ENCODE measurements around the gene NT5C1B. TPM values are rescaled to one million over a fixed set of nuclear protein-coding genes. Genes with fewer than 3 reads are reported as not detected.

NT5C1B gene
- total RNA-seq, 4 donors from 2014 or later = not detected

DNA sequence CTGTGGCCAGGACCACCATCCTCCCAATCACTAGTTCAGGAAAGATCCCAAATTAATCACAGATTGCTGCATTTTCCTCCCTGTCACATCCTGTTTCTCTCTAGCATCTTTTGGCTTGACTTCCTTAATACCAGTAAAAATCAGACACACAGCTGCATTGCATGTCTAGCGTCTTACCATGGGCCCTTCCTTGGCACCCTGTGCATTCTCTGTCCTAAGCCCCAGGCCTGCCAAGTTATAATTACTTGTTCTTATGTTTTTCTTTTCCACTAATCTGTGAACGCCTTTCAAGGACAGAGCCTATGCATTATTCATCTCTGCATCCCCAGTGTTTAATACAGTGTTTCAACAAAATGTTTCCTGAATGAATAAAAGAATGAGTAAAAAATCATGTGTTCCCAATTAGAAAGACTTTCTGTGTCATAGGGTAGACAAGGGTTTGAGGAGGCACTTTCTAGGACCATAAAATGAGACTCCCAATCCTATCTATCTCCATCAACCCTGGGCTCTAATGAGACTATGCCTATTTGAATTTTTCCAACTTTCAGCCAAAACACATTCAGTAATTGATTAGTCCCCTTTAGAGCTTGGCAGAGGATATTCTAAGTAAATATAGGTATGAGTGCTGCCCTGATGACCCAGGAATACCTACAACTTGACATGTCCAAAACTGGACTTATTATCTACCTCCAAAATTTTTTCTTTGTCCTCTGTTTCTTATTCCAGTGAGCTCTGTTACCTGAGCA is 10.3 kb upstream of the NT5C1B start:
- DNase-seq = no peak

GRCh38 chr2:18598848-18599484 is 9.6 kb upstream of the NT5C1B start:
- no peak overlapping the region for H3K27ac ChIP-seq

More for the DNA sequence above, 10.3 kb upstream of the NT5C1B start:
- H3K27me3 ChIP-seq = no peaks in the 10 kb centered on the region
- TF ChIP-seq POLR2A (IDR thresholded peaks at IDR 0.05) = no peak
- TF ChIP-seq, protein P1, sequence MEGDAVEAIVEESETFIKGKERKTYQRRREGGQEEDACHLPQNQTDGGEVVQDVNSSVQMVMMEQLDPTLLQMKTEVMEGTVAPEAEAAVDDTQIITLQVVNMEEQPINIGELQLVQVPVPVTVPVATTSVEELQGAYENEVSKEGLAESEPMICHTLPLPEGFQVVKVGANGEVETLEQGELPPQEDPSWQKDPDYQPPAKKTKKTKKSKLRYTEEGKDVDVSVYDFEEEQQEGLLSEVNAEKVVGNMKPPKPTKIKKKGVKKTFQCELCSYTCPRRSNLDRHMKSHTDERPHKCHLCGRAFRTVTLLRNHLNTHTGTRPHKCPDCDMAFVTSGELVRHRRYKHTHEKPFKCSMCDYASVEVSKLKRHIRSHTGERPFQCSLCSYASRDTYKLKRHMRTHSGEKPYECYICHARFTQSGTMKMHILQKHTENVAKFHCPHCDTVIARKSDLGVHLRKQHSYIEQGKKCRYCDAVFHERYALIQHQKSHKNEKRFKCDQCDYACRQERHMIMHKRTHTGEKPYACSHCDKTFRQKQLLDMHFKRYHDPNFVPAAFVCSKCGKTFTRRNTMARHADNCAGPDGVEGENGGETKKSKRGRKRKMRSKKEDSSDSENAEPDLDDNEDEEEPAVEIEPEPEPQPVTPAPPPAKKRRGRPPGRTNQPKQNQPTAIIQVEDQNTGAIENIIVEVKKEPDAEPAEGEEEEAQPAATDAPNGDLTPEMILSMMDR (IDR thresholded peaks at IDR 0.05) = no peak
- no peaks in the 10 kb centered on the region for H3K9me3 ChIP-seq
- H3K4me3 ChIP-seq = no peak overlapping the region
- H3K27ac ChIP-seq = no peak overlapping the region
- no peaks in the 10 kb centered on the region for H3K4me1 ChIP-seq
- no peaks in the 10 kb centered on the region for H3K36me3 ChIP-seq

GRCh38 chr2:18597618-18598017 is 8.2 kb upstream of the NT5C1B start:
- H3K4me1 ChIP-seq = no peaks in the 10 kb centered on the region
- H3K36me3 ChIP-seq = no peaks in the 10 kb centered on the region
- no peak overlapping the region for H3K27ac ChIP-seq
- TF ChIP-seq POLR2A (IDR thresholded peaks at IDR 0.05) = no peak
- TF ChIP-seq, protein P1 (IDR thresholded peaks at IDR 0.05) = no peak
- no peaks in the 10 kb centered on the region for H3K9me3 ChIP-seq
- DNase-seq = no peak
- H3K4me3 ChIP-seq = no peak overlapping the region
- no peaks in the 10 kb centered on the region for H3K27me3 ChIP-seq

More at GRCh38 chr2:18598848-18599484, 9.6 kb upstream of the NT5C1B start:
- Histone ChIP-seq H3K4me1 (no peaks in the 10 kb centered on the region), H3K27me3 (no peaks in the 10 kb centered on the region), H3K9me3 (no peaks in the 10 kb centered on the region), H3K36me3 (no peaks in the 10 kb centered on the region), H3K4me3 (no peak overlapping the region)
- no peak for DNase-seq
- no peak for TF ChIP-seq POLR2A (IDR thresholded peaks at IDR 0.05)
- TF ChIP-seq, protein P1 (IDR thresholded peaks at IDR 0.05) = no peak

DNA sequence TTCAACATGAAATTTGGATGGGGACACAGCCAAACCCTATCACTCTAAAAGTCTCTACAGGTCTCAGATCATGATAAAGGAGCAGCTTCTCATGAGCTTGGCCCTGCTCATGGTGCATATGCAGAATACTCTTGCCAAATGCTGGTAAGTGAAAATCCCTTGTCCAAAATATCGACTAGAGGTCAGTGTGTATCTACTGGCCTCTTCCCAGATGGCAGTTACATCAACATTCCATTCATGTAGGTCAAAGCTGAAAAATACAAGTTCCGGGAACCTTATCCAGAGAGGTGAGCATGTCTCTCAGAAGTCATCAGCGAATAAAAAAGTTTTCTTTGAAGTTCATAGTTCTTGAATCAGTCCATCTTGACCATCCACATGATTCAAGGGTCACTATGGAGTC is 7.6 kb upstream of the NT5C1B start:
- no peak overlapping the region for H3K27ac ChIP-seq
- H3K4me1 ChIP-seq = no peaks in the 10 kb centered on the region
- no peak overlapping the region for H3K4me3 ChIP-seq
- TF ChIP-seq, protein P1 (IDR thresholded peaks at IDR 0.05) = no peak
- TF ChIP-seq POLR2A (IDR thresholded peaks at IDR 0.05) = no peak
- H3K27me3 ChIP-seq = no peaks in the 10 kb centered on the region
- no peaks in the 10 kb centered on the region for H3K36me3 ChIP-seq
- H3K9me3 ChIP-seq = no peaks in the 10 kb centered on the region
- DNase-seq = no peak

- no peaks in the 10 kb centered on the region for H3K9me3 ChIP-seq
- DNase-seq = no peak
- TF ChIP-seq POLR2A (IDR thresholded peaks at IDR 0.05) = no peak
- TF ChIP-seq, protein P1 (IDR thresholded peaks at IDR 0.05) = no peak
Measured at GRCh38 chr2:18593496-18593895, 4.1 kb upstream of the NT5C1B start.

More at GRCh38 chr2:18593496-18593895, 4.1 kb upstream of the NT5C1B start:
- Histone ChIP-seq H3K4me3 (no peak overlapping the region), H3K27me3 (no peaks in the 10 kb centered on the region), H3K4me1 (no peaks in the 10 kb centered on the region), H3K36me3 (no peaks in the 10 kb centered on the region), H3K27ac (no peak overlapping the region)

Data from Peyer's patch (tissue), 4 donors.